Sigmoid colon (tissue), 7 donors: ENCODE results near the gene TMC1. TPM values are rescaled to one million over a fixed set of nuclear protein-coding genes. Genes with fewer than 3 reads are reported as not detected.
"Not testable (repeated sequence)": the region's sequence is repeated elsewhere in the genome, so short reads cannot be mapped to it uniquely, and the experiment has no call there.

Source experiments
- DNase-seq: peaks from one replicate; pipeline ENCODE4 v3.0.0-alpha.2; 2019
- H3K27ac ChIP-seq, 4 donors: fragments of 200-600 bp; sonication (generic); one replicate each; pipeline ENCODE4 v1.5.1; 2016 to 2019; ENCODE audit warnings: mild to moderate bottlenecking in 1 of 4
- H3K27me3 ChIP-seq, 3 donors: fragments of 200-600 bp; sonication (generic); one replicate each; pipeline ENCODE4 v1.5.1; 2019; ENCODE audit warnings: mild to moderate bottlenecking in 1 of 3
- H3K36me3 ChIP-seq, 4 donors: fragments of 200-600 bp; sonication (generic); one replicate each; pipeline ENCODE4 v1.5.1; 2016 to 2019
- H3K4me1 ChIP-seq, 4 donors: fragments of 200-600 bp; sonication (generic); one replicate each; pipeline ENCODE4 v1.5.1; 2017 to 2019
- H3K4me3 ChIP-seq, 4 donors: fragments of 200-600 bp; sonication (generic); one replicate each; pipeline ENCODE4 v1.5.1; 2017 to 2019; ENCODE audit warnings: mild to moderate bottlenecking in 2 of 4, moderate library complexity in 1 of 4
- H3K9me3 ChIP-seq, 4 donors: fragments of 200-600 bp in 3 of 4; sonication (generic) in 3 of 4; one replicate each; pipeline versions ENCODE4 v1.5.1 to v1.6.1; 2013 to 2019
- EP300 ChIP-seq, 4 donors: sonication (generic); formaldehyde crosslinking; IDR thresholded peaks; one replicate each; pipeline ENCODE4 v1.6.1; 2017; ENCODE audit warnings: antibody characterized with exemption in 4 of 4
- POLR2A ChIP-seq, 2 donors: fragments of 450-650 bp; IDR thresholded peaks; one replicate each; pipeline ENCODE4 v1.6.1; 2016; ENCODE audit warnings: antibody characterized with exemption in 2 of 2, mild to moderate bottlenecking in 2 of 2, moderate library complexity in 2 of 2
- POLR2AphosphoS5 ChIP-seq, 4 donors: sonication (generic); formaldehyde crosslinking; IDR thresholded peaks; one replicate each; pipeline ENCODE4 v1.6.1; 2017; ENCODE audit warnings: antibody characterized with exemption in 4 of 4
- WGBS, 2 donors: extraction: QIAGEN DNeasy Blood & Tissue Kit; methylation state at CpG; one replicate each; pipeline ENCODE4 v1.1.7; 2013; 5-methylcytosine and 5-hydroxymethylcytosine counted together
- intact Hi-C: fragments of 100-400 bp; cut with DNase I; formaldehyde crosslinking; loops from one replicate; pipeline ENCODE4 v1.15.1; 2023
- polyA plus RNA-seq, 3 donors: library from polyadenylated mRNA; stranded (reverse); fragments of 200-250 nt; gene quantifications; one replicate each; pipeline ENCODE4 v1.2.3, GENCODE V29; 2013
- total RNA-seq, 4 donors: library from RNA; depleted of rRNA; stranded (reverse); fragments of >200 nt; gene quantifications; one replicate each; pipeline ENCODE4 v1.1.0, GENCODE V29; 2016
- TF ChIP-seq, protein P1 (sequence below), 4 experiments: fragments of 450-650 bp in 3 of 4; fragments of 200-600 bp in 1 of 4; IDR thresholded peaks; one replicate each; pipeline ENCODE4 v1.5.1; 2016 to 2019; ENCODE audit warnings: antibody characterized with exemption in 4 of 4, mild to moderate bottlenecking in 3 of 4, moderate library complexity in 2 of 4
- donor health status: healthy with polysubstance abuse.
- donor health status: Bipolar disorder and iron deficiency.
- donor health status: healthy.

TMC1 gene
- total and polyA plus RNA-seq, 7 donors: under 0.01 to 1.5 (median 0.51) TPM; not detected in 4

- H3K27me3 ChIP-seq: no peaks in the 10 kb centered on the region
- H3K27ac ChIP-seq: peak overlapping the region in 2 of 4 donors; percentile 12 to 30
- TF ChIP-seq, protein P1, sequence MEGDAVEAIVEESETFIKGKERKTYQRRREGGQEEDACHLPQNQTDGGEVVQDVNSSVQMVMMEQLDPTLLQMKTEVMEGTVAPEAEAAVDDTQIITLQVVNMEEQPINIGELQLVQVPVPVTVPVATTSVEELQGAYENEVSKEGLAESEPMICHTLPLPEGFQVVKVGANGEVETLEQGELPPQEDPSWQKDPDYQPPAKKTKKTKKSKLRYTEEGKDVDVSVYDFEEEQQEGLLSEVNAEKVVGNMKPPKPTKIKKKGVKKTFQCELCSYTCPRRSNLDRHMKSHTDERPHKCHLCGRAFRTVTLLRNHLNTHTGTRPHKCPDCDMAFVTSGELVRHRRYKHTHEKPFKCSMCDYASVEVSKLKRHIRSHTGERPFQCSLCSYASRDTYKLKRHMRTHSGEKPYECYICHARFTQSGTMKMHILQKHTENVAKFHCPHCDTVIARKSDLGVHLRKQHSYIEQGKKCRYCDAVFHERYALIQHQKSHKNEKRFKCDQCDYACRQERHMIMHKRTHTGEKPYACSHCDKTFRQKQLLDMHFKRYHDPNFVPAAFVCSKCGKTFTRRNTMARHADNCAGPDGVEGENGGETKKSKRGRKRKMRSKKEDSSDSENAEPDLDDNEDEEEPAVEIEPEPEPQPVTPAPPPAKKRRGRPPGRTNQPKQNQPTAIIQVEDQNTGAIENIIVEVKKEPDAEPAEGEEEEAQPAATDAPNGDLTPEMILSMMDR (IDR thresholded peaks at IDR 0.05): no peak
- TF ChIP-seq EP300 (IDR thresholded peaks at IDR 0.05): no peak
- no peak for TF ChIP-seq POLR2A (IDR thresholded peaks at IDR 0.05)
- TF ChIP-seq POLR2AphosphoS5 (IDR thresholded peaks at IDR 0.05): no peak
- no peaks in the 10 kb centered on the region for H3K36me3 ChIP-seq
- H3K4me3 ChIP-seq: no peak overlapping the region
- intact Hi-C loops: no loop called here
- 48 to 63% methylated on average over 1 of the region's 1 CpG for WGBS, 2 donors
- no peaks in the 10 kb centered on the region for H3K9me3 ChIP-seq
- DNase-seq: no peak
- peaks cover 0 to 4% (median 0%) of the 10 kb centered on the region in 4 donors for H3K4me1 ChIP-seq
Measured at GRCh38 chr9:72486594-72486955, 34.8 kb upstream of the TMC1 start.

DNA sequence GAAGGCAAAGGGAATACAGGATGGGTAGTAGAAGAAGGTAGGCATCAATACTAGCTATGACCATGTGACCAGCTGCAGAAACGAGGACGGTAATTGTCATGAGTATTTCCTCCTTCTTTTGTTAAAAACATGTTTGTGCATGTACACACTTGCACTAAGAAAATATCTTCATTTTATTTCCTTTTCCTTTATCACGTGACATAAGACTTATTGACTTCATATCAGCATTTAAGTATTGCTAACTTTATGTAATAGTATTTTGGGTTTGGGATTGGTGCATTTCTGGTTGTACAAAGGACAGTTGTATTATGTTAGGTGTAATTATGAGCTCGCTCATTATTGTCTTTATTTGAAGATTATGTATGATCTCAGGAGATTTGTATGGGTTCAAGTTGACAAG, 33.7 kb upstream of the TMC1 start:
- intact Hi-C loops, DNase-seq, H3K9me3 ChIP-seq, H3K27me3 ChIP-seq, H3K36me3 ChIP-seq, H3K4me3 ChIP-seq, H3K4me1 ChIP-seq, H3K27ac ChIP-seq: not testable (repeated sequence)
- 86 to 90% methylated on average over 4 of the region's 4 CpGs for WGBS, 2 donors

GRCh38 chr9:72489986-72490385, 31.4 kb upstream of the TMC1 start:
- no peak for DNase-seq
- intact Hi-C loops: no loop called here

DNA sequence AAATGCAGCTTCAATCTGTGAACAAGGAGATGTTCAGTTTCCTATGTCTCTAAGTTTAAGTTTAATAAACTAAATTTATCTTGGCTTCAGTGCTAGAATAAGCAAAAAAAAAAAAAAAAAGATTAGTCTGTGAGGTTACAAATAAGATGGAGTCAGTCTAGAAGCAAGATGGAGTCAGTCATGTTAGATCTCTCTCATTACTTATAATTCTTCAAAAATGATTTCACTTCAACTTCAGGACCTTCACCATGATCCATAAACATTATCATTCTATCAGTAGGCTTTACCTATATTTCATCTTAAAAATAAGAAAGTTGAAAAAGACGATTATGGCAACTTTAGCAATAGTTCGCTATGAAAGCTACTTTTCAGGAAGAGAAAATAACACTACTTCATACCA, 30.2 kb upstream of the TMC1 start:
- no peak overlapping the region for H3K27ac ChIP-seq
- H3K4me3 ChIP-seq: no peak overlapping the region
- TF ChIP-seq POLR2AphosphoS5 (IDR thresholded peaks at IDR 0.05) (no peak), EP300 (IDR thresholded peaks at IDR 0.05) (no peak), POLR2A (IDR thresholded peaks at IDR 0.05) (no peak)
- TF ChIP-seq, protein P1 (IDR thresholded peaks at IDR 0.05): no peak
- peaks cover 0 to 2% (median 0%) of the 10 kb centered on the region in 4 donors for H3K4me1 ChIP-seq
- 97% methylated on average over 2 of the region's 2 CpGs for WGBS, 2 donors
- no peaks in the 10 kb centered on the region for H3K9me3 ChIP-seq
- no peak for DNase-seq
- H3K36me3 ChIP-seq: no peaks in the 10 kb centered on the region
- intact Hi-C loops: no loop called here
- no peaks in the 10 kb centered on the region for H3K27me3 ChIP-seq

More at GRCh38 chr9:72489986-72490385, 31.4 kb upstream of the TMC1 start:
- no peaks in the 10 kb centered on the region for H3K9me3 ChIP-seq
- H3K36me3 ChIP-seq: no peaks in the 10 kb centered on the region
- WGBS, 2 donors: 91 to 94% methylated on average over 1 of the region's 1 CpG
- no peaks in the 10 kb centered on the region for H3K27me3 ChIP-seq
- H3K4me1 ChIP-seq: peaks cover 0 to 4% (median 0%) of the 10 kb centered on the region in 4 donors
- no peak overlapping the region for H3K4me3 ChIP-seq
- no peak overlapping the region for H3K27ac ChIP-seq
- TF ChIP-seq, protein P1 (IDR thresholded peaks at IDR 0.05): no peak
- TF ChIP-seq POLR2AphosphoS5 (IDR thresholded peaks at IDR 0.05) (no peak), POLR2A (IDR thresholded peaks at IDR 0.05) (no peak), EP300 (IDR thresholded peaks at IDR 0.05) (no peak)

- H3K27me3 ChIP-seq: no peaks in the 10 kb centered on the region
- TF ChIP-seq POLR2AphosphoS5 (IDR thresholded peaks at IDR 0.05) (no peak), EP300 (IDR thresholded peaks at IDR 0.05) (no peak), POLR2A (IDR thresholded peaks at IDR 0.05) (no peak)
- TF ChIP-seq, protein P1 (IDR thresholded peaks at IDR 0.05): no peak
- no peaks in the 10 kb centered on the region for H3K36me3 ChIP-seq
- H3K4me1 ChIP-seq: no peaks in the 10 kb centered on the region
- no peaks in the 10 kb centered on the region for H3K9me3 ChIP-seq
- intact Hi-C loops: no loop called here
- DNase-seq: no peak
- H3K4me3 ChIP-seq: no peak overlapping the region
- H3K27ac ChIP-seq: no peak overlapping the region
Measured at GRCh38 chr9:72494051-72494450, 27.4 kb upstream of the TMC1 start.
